HG02610 (cell line): ENCODE results near the gene PLA1A.

Experiments used
- ATAC-seq: cut with Tn5 transposase; IDR thresholded peaks from one replicate; pipeline ENCODE4 v1.9.1; 2021; ENCODE audit warnings: mild to moderate bottlenecking, moderate library complexity; ENCODE audit not compliant: unreplicated experiment

The PLA1A gene

DNA sequence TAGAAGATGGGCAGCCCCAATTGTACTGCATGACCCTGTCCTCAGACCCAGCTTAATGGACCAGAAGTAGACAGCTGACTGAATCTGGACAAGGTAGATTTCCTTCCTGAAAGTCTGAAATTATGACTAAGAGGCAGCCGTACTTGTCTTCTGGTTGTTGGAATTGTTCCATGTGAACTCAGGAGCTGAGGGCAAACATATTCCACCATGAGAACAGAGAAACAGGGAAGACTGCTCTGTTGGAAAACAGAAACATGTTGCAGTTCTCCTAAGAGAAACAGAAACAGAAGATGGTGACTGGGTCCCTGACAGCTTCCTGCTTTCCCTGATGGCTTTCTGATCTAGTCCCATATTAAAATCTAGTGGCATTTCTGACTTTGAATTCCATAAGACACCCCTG, 38.6 kb downstream of the PLA1A start:
- ATAC-seq = no peak

DNA sequence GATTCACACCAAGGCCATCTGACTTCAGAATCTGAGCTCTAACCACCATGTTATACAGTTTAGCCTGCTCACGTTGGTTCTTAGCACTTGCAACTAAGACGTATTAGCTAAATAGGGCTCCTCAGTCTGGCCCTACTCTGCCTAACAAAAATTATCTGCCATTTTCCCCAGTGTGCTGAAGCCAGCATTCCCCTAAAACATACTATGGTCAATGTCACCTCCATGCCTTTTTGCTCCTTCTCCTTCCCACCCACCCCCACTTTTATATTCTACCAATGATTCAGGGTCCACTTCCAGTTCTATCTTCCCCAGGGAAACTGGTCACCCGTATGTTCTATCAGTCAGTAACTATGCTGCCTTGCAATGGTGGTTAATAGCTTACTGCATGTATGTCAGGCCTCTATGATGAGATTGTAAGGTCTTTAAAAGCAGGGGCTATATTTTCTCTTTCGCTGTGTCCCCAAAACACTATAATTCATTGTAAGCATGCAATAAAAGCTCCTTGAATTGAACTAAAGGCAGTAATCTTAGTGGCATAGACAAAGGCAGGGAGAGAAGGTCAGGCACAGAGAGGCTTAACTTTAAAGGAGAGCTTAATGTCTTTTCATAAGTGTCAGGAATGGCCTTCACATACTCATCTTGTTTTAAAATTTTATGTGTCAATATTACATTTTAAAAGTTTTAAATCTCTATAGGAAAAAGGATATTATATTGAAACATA, 39.4 kb downstream of the PLA1A start:
- no peak for ATAC-seq

DNA sequence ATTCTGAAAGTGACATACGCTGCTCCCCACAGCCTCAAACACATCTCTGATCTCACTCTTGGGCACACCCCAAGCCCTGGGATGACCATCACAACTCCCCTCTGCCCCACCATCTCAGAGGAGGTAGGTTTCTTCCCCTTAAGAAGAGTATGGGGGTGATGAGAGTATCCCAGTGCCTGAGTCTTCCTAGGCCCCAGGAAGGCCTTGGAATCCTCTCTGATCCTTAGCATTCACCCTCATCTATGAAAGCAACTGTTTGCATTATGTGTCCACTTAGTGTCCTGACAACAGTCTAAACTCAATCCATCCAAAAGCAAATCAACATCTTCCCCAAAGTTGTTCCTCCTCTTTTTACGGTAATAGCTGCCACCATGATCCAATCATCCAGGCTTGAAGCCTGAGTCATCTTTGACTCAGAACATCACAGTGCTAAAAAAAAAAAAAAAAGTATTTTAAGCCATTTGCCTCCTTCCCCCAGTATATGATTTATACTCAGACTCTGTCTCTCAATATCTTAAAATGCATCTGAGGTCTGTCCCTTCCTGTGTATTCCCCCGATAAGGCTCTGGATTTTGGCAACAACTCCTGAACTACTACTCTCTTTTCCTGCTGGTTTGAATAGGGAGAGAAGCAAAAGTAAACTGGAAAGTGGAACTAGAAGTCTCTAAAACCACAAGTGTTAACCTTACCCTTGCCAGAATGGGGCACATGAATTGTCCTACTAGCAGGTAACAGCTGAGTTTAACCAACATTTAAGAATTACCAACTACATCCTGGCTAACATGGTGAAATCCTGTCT, 40.2 kb downstream of the PLA1A start:
- ATAC-seq = peak; percentile 26

DNA sequence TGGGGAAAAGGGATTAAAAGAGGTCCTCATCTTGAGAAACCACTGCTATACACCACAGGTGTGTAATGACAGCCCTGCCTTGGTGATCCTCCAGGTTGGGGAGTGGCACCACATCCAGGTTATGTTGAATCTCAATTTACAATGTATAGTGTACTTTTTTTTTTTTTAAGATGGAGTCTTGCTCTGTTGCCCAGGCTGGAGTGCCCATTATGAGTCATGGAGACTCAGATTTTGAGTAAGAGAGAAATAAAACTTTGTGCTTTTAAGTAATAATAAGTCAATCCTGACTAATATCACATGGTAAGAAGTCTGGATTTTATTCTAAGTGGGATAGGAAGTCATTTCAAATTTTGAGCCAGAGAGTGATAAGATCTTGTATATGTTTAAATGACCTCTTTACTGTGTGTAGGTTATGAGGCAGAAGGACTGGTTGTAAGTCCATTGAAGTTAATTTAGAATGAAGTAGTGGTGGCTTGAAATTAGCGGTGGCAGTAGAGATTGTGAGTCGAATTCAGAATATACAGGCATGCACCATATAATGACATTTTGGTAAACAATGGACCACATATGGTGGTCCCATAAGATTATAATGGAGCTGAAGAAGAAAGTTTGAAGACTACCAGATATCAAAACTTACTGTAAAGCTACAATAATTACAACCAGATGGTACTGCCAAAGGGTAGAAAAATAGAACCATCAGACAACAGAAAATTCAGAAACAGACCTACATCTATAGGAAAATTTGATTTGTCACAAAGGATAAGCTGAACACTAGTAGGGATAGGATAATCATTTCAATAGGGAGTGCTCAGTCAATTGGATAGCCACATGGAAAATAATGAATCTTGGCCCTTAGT, 42.0 kb downstream of the PLA1A start:
- peak; percentile 35 for ATAC-seq

DNA sequence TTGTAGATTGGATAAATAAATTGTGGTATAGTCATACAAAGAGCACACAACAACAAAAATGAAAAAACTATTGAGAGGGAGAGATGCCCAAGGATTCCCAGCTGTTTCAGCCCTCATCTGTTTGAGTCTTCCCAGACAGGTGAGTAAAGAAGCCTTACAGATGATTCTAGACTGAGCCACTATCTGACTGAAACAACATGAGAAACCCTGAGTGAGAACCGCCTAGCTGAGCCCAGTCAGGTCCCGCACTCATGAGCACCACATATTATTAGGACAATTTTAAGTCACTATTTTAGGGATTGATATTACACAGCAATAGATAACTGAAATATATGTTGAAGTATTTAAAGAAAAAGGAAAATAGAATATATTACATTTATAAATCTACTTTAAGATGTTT, 43.7 kb downstream of the PLA1A start:
- ATAC-seq = no peak

DNA sequence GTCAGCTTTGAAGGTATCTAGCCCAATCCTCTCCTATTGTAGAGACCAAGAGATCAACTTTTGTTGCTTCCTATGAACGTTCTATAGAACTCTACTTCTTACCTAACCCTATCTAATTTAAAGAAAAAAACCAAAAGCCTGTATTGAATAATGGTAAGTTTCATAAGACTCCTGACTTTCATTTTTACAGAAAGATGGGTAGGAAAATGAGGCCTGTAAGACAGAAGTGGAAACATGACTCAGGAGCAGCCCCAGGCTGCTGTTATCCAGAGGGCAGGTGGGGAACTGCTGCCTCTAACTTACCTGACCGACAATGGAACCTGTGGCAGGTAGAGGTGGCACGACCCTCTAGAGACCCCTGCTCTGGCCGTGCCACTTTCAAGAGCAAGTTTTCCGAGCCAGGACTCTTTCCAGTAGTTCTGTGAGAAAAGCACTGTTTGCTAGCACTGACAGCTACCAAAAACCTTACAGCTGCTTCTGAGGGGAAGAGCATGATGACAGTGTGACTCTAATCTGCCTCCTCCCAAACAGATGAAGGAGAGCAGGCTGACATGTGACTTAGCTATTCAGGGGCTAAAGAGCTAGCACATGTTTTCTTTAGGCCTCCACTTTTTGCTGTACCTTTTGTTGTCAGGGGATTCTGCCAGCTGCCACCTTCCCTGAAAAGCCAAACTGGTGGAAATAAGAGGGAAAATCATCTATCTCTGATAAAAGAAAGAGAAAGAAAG, 45.2 kb downstream of the PLA1A start:
- no peak for ATAC-seq

DNA sequence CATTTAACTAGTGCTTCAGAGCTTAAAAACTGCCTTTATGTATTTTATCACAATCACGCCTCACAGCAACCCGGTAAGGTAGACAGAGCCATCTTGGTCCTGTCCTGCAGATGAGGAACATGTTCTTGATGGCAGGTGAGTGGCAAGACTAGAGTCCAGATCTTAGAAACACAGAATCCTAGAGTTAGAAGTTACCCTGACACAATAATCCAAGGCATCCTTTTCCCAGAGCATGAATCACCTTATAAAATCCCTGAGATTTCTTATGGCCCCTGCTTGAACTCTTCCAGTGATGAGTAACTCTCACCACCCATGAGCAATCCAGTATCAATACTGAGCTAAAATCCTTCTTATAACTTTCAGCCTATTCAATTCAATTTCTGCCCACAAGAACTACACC, 45.8 kb downstream of the PLA1A start:
- ATAC-seq = no peak

DNA sequence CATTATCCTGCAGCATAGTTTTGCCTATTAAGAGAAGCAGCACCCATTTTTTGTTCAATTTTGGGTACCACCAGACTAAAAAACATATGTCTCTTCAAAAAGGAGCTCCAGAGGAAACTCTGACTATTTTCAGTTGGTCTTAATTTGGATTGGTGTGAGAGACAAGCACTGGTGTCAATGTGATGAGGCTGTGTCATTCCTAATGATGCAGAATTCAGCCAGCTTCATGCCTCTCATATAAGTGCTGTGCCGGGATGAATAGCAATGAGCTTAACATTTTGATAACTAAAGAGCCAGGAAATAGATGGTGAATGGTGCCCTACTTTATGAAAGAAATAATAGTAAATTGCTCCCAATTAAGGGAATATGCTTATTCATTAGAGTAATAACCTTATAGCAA, 46.8 kb downstream of the PLA1A start:
- ATAC-seq = no peak

DNA sequence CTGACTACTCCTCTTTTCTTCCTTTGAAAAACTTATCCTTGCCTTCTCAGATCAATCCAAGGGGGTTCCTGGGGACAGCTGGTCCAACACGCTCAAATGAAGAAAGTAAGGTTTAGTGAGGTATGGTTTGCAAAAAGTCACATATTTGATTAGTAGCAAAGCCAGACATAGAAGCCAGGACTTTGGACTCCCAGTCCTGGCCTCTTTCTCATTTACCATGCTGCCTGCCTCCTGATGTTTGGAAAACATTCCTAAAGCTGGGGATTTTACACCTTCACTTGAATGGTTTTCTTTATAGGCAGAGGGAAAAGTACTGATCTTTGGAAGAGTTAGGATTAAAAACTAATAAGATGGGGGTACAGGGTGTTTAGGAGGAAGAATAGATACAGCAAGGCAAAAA, 48.1 kb downstream of the PLA1A start:
- ATAC-seq = no peak

DNA sequence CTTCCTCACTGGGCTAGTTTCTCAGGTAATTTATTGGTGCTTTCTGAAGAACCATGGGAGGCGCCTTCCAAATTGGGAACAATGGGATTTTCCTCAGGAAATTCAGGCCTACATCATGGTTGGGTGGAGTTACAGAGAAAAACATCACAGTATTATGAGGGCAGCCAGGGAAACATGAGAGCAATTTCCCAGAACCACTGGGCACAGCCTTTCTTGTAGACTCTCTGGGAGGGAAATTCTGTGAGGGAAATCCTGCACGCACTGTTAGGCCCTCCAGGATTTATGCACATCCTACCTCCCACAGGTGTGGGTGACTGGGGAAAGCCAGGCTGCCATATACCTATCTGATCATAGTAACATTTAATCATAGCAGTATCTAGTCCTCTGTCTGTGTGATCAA, 49.5 kb downstream of the PLA1A start:
- ATAC-seq = no peak

DNA sequence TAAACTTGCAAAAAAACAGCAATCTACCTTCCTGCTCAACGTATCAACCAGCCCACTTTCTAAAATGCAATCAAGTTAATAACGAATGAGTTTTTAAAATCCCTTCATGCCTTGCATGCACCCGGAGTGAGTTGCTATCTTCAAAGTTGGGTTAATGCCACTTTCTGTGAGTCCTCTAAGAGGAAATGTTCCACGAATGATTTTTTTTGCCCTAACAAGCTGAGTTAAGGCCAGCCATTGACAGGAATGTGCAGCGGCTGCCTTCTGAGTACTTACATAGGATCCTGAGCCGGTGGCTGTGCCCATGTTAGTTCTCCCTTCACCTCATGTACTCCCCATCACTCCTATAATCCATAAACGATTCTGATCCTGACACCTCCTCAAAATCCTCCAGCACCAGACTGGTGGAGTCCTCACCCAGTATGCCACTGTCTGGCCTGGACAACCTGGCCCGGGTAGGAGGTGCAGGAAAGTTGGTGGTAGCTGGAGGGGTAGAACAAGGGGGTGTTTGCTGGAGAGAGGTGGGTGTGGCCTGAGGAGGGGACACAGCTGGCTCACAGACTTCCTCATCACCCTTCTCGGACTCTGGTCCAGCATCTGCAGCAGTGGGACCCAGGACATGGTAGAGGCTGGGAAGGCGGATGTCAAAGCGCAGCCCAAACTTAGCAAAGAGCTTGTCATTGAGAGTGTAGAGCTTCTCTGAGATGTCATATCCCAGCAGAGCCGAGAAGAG, 50.3 kb downstream of the PLA1A start:
- no peak for ATAC-seq

DNA sequence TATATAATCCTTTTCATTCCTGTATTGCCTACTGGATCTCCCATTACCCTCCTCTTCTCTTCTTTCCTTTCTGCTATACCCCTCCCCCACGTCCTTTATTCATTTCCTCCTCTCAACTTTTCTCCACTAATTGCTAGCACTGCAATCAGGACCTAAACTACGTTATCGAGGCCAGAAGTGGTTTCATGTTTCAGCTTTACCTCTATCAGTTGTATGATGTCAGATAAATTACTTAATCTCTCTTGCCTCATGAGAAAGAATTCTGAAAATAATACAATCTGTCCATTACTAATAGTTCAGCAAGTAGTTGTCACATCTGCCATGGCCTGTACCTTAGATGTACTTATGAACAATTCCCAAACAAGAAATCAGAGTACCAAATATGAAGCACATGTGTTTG, 52.1 kb downstream of the PLA1A start:
- ATAC-seq = no peak

DNA sequence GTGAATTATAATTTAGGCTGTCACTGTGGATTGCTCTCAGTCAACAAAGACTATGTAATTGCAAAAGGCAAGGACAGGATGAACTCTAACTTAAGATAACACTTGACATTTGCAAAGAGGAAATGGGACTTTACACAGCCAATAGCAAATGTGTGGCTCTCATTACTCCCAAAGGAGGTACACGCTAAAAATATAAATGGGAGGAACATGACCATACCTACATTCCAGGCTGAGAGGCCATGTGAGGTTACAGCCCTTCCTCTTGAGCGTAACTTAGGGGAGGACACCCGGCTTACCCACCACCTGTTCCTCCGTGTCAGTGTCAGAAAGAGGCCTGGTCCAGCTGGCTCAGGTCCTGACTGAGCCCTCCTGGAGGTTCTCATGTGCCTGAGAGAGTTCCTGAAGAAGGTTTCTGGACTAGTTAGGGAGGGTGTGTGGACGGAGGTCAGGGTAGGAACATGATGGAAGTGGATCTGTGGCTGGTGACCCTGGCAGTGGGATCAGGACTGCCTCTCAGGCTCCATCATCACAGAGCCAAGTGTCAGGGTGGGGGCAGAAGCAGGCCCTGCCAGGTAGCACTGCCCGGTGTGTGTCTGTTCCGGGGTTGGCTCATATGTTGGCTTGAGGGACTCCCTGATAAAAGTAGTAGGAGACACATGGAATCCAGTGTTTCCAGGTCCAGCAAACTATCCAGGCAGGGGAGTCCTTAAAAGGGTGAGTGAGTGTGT, 54.8 kb downstream of the PLA1A start:
- ATAC-seq = no peak

DNA sequence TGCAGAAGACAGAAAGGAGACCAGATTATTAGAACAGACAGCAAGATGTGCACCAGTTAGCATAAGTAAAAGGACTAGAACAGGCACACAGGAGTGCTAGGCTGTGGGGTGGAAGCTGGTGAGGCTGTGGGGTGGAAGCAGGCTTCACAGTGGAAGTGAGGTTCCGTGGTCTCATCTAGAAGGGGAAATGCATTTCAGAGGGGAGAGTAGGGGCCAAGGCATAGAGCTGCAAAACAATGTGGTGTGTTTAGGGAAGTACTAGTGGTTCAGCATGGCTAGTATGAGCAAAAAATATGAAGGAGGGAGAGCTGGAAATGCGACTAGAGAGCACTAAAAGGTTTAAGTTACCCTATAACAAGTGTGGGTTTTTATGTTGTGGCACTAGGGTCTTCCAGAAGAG, 56.2 kb downstream of the PLA1A start:
- no peak for ATAC-seq

DNA sequence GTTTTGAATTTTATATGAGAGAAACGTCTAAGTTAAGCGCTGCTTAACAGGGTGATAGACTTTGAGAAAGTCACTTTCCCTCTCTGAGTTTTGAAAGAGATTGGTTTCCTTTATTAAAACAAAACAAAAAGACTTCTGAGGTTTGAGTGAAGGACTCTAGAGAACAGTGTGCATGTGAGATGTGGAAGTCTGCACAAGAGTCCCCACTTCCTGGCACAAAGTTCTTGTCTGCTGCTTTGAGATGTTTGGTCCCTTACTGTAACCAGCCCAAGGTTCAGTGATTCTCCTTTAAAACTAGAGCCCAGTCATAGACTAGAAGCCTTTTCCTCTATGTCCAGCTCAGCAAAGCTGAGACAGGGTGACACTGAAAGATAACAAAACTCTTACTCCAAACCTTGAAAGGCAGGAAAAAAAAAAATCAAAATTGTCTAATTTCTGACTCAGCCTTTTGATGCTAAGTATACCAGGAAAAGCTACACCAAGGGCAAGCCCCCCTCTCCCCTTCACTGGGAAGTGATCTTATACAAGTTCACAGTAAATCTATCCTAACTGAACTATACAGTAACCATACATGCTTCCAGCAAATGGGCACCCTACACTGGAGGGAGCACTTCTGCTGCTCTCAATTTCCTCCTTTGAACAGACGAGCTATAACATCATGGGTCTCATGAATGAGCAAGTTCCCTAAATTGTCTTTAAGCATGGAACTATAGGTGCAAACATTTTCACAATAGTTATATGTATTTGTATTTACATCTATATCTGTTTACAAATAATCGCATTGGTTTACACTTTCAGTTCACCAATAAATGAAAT, 60.4 kb downstream of the PLA1A start:
- ATAC-seq = peak; percentile 53

DNA sequence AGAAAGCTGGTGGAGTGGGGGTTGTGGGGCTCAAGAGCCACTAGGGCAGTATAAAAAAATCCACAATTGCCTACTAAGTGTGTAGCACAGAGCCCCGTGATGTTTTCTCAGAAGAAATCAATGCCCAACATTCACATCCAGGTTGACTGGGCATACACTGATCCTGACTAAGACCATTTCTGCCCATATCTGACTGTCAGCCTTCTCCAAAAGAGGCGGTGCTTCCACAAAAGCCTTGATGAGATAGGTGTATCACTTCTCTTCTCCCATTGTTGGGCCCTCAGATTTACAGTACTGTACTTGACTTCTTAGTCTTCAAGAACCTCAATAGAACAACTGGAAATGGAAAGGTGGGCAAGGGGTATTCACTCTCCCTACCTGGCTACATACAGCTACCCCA, 61.3 kb downstream of the PLA1A start:
- no peak for ATAC-seq

DNA sequence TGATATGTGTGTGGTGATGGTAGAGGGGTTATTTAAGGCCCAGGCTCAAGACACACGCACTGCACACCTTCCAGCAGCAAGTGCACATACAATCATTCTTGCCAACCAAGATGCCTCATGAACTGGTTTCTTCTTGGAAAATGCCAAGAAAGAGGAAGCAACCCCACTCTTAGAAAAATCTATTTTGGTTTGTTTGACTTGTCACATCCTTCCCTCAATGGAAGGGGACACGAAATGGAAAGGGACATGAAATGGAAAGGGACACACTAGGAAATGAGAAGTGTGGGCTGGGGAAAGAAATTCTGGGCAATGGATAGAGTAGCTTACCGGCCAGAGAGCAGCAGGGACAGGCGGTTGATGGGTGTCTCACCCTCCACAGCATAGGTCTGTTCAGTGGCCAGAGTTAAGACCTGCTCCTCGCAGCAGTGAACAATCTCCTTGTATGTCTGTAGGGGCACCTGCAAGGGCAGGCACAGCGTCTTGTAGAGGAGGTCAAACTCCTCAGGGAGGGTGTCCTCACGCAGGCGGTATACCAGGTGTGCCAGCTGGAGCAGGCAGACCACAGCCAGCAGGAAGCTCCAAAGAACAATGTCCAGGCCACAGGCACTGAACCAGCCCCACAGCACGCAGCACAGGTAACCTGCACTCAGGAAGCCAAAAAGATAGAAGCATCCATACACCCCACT, 62.1 kb downstream of the PLA1A start:
- ATAC-seq = no peak
